OCI-M2 (cell line): ENCODE measurements around the gene PDSS1.
"Not testable (repeated sequence)": the region's sequence is repeated elsewhere in the genome, so short reads cannot be mapped to it uniquely, and the experiment has no call there.

Source experiments
- DNase-seq: peaks from one replicate; lab custom pipeline; 2025; ENCODE audit not compliant: unreplicated experiment; lab: John Stamatoyannopoulos, UW

The PDSS1 gene

DNA sequence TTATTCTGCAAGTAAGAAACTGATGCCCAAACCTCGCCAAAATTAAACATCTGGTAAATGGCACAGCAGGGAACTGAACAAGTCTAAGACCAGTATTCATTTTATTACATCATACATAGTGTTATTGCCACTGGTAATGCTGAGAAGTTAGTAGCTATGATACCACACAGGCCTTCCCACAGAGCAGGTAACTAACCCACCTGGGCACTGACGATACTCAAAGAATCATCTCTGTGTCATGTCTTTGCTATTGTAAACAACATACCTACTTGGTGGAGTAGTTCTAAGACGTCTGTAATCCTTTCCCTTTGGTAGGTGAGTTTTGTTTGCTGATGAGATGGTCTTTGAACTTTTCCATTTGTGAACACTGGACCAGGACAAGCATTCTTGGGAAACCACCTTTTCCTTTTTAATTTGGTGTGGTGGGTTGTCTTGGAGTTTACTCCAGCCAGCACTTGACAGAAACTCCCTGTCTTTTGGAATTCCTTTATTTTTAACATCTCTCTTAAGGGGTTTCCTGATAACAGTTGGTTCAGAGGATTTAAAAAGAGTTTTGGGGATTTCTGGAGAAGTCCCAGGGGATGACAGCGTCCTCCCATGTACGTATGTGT, 40.9 kb downstream of the PDSS1 start:
- no peak for DNase-seq

DNA sequence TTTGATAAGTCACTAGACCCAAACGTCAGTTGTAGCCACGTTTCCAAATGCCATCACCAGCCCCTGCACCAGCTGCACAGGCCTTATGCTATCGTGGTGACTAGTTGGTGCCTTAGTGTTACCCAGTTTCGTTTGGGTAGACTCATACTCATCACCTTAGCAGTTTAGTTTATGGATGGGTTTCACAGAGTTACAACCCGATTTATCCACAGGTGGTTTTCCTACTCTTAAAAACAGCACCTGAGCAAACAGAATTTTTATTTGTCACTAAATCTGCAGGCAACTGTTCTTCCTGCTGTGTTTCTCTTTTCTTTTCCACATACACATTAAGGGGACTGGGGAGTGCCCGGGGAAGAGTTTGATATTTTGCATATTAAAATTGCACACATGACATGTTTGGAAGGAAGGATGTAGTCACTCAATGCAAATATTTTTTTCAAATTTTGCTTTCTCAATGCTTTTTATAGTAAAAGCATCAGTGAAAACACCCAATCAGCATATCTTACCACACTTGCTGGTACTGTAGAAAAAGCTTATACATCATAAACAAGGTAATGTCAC, 41.6 kb downstream of the PDSS1 start:
- no peak for DNase-seq

DNA sequence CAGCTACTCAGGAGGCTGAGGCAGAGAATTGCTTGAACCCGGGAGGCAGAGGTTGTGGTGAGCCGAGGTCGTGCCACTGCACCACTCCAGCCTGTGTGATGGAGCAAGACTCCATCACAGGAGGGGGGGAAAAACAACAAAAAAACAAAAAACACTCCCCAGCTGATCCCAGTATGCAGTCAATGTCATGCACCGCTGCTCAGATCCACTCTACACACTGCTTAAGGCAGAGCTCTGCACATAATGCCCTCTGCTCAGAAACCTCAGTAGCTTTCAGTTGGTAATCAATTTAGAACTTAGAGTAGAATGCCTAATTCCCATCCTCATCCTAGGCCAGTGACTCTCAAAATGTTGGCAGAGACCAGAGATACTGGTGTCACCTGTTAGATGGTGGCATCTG, 43.9 kb downstream of the PDSS1 start:
- no peak for DNase-seq

DNA sequence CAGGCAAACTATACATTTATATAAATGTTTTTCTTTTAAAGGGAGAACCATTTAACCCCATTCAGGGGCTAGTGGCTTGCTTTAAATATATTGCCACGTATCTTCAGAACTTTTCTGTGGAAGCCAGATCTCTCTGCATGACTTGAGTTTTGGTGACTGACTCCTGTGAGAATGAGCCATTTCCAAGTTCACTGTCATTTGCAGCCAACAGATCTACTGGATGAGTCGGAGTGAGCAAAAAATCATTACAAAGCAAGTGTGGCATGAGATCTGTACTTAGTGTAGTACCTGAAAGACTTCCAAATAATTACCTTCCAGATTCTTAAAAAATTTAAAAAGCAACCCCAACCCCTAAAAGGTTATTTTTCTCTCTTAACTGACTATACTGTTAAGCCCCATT, 45.6 kb downstream of the PDSS1 start:
- no peak for DNase-seq

DNA sequence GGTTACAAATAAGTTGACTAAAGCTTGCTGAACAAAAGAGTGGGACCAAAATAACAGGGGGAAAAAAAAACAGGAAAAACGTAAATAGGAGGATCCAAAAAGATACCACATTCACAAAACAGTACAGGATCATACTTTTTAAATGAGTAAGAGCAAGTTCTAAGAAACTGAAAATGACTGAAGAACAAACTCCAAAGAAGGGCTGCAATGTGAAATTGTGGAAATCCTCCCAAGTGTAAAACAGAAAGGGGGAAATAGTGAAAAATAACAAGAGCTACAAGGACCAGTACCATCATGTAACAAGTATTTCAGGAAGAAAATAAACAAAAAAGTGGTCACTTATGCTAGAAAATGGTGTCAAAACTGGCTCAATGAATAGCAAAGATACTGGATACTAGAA, 46.3 kb downstream of the PDSS1 start:
- DNase-seq = no peak

DNA sequence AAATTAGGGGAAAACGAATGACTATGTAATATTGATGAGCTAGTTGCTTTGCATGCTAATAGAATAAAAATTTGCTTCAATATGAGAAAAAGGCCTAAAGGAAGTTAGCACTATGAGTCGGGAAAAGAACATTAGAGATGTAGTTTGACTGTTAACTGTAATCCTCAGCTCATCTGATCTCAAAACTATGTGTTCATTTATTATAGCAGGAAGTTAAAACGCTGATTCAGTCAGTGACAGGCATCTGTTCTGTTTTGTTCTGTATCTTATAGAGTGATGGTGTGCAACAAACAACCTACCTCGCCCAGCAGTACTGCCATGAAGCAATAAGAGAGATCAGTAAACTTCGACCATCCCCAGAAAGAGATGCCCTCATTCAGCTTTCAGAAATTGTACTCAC, 48.6 kb downstream of the PDSS1 start:
- no peak for DNase-seq

DNA sequence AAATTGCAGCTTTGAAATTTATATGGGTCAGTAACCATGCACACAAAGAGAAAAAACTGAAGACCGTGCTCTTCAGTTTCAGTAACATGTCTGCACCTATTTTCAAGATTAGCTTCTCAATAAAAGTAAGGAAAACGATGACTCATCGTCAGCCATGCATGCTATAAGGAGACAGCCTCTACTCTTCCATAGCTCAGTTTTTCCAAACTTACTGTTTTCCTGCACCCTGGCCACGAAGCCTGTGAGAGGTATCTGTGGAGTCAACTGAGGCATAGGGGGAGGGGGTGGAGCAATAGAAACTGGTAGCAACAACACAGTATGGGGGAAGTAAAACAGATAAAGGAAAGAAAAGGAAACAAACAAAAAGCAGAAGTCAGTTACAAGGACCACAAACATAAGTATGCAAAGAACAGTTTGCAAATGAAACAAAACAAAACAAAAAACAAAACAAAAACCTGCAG, 58.0 kb downstream of the PDSS1 start:
- no peak for DNase-seq

DNA sequence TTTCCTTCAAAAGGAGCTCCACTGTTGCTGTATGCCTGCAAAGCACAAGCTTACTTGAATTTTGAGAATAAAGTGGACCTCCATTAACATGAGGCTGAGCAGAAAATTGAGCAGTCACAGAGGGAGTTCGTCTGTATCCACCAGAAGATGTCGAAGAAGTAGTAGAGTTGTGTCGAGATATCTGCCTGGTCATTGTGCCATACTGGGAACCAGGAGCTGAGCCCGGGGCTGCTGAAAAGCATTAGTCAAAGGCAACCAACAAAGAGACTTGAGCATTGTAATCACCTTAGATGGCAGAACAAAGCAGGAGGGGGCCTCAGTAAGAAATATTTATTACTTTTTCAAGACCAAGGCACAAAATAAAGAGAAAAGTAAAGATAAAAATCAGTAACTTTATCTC, 61.5 kb downstream of the PDSS1 start:
- no peak for DNase-seq

DNA sequence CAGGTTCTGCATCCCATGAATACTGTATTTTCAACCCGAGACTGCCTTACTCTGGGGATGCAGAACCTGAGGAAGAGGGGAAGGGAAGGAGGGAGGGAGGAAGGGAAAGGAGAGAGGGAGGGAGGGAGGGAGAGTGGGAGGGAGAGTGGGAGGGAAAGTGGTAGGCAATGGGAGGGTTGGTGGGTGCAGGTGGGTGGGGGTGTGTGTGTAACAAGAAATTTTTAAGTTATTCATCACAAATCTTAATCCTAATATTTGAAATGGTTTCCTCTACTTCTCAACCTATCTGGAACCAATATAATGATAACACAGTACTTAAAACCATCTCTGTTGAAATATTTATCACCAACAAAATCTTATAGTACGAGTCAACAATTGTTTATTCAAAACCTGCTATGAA, 68.0 kb downstream of the PDSS1 start:
- no peak for DNase-seq

DNA sequence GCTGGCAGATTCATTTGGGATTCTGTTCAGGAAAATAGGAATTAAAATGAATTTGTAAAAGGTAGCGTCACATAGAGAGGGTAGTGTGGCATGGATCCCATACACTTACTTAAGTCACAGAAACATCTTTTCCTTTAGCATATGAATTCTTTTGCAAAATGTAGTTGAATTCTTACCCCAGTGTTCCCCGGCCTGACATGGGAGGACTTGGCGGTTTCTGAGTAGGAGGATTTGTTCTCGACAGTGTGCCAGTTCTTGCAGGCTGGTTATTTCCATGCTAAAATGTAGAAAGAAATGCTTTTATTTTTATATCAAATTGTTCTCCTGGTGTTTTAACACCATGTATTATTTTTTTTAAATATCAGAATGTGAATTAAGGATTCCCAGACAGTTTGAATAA, 72.6 kb downstream of the PDSS1 start:
- no peak for DNase-seq

DNA sequence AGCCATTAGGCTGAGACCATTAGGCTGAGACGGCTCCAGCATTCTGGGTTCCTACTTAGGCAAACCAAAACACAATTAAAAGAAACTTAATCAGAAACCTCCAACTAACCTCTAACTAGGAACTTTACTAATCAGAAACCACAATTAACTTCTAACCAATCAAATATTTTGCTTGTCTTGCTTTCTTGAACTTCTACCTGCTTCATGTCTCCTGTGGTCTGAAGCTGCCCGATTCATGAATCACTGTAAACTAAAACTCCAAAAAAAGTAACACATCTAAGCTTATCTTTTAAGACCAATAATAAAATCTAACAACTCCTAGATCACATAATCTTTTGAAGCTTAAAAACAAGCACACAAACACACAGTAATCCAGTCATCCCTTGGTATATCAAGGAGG, 76.1 kb downstream of the PDSS1 start:
- no peak for DNase-seq

DNA sequence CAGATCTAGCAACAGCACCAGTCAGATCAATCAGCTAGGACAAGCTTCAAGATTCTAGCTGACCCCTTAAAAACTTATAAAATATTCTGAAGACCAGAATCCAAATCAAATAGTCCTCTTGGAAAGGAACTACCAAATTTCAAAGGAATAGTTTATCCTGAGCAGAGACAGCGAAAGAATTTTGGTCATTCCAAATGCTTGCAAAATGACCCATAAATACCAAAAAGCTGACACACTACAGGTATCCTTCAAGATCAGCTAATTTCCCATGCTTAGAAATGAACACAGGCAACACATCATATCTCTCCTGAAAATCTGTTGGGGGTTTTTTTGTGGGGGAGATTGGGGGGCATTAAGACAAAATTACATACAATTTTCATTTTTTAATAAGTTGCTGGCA, 78.8 kb downstream of the PDSS1 start:
- DNase-seq = no peak

DNA sequence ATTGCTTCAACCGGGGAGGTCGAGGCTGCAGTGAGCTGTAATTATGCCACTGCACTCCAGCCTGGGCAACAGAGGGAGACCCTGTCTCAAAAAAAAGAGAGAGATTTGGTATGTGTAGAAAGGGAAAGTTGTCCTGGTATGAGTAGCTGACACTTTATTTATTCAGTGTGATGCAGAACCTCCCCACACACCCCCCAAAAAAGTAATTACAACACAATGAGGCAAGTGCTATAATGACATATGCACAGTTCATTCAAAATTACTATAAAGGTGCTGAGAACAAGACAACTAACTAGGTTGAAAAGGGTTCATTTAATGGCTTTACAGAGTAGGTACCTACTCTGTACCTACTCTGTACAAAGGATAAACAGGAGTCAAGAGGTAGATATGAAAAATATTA, 80.2 kb downstream of the PDSS1 start:
- no peak for DNase-seq

DNA sequence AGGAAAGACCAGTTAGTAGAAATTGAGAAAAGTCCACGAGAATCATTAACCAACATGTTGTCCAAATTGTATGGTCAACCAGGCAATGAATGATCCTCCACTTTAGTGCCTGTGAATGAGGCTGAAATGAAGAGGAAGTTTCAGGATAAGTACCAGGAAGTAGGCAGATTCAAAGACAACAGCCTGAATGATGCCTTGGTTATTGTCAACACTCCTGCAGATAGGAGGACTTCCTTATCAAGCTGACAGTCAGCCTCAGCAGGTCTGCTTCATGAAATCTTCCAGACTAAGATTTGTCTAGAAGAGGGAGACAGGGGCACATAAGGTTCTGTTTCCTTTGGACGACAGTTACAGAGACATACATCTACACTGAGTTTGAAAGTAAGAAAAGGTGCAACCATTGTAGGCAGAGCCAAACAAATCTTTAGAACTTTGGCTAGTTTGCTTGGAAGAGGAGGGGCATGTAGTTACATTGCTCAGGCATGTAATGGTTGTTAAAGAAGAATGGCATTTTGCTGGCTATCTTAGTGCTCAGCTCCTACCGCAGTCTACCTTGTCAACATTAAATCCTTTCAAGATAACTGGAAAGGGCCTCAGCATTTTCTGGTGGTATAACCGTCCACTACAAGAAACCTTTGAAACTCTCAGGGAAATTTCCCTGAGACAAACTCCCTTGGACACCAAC, 81.8 kb downstream of the PDSS1 start:
- no peak for DNase-seq

DNA sequence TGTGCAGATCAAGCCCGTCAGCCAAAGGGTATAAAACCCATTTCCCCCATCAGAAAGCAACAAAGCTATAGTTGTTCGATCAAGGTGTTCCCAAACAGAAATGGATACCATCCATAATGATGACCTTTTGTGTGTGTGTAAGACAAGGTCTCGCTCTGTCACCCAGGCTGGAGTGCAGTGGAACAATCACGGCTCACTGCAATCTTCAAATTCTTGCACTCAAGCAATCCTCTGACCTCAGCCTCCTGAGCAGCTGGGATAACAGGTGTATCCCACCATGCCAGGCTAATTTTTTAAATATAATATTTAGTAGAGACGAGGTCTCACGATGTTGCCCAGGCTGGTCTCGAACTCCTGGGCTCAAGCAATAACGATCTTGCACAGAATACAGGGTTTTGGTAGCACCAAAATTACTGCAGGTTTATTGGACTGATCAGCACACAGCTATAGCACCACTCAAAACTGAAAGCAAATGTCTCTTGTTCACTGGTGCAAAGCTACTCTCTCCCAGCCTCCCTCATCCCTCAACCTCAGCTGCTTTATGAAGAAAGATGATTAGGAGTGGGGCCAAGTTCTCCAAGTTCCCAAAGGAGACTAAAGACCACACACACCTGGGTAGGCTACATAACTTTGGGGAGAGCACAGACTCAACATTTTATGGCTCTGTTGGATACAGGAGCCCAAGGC, 82.7 kb downstream of the PDSS1 start:
- no peak for DNase-seq

DNA sequence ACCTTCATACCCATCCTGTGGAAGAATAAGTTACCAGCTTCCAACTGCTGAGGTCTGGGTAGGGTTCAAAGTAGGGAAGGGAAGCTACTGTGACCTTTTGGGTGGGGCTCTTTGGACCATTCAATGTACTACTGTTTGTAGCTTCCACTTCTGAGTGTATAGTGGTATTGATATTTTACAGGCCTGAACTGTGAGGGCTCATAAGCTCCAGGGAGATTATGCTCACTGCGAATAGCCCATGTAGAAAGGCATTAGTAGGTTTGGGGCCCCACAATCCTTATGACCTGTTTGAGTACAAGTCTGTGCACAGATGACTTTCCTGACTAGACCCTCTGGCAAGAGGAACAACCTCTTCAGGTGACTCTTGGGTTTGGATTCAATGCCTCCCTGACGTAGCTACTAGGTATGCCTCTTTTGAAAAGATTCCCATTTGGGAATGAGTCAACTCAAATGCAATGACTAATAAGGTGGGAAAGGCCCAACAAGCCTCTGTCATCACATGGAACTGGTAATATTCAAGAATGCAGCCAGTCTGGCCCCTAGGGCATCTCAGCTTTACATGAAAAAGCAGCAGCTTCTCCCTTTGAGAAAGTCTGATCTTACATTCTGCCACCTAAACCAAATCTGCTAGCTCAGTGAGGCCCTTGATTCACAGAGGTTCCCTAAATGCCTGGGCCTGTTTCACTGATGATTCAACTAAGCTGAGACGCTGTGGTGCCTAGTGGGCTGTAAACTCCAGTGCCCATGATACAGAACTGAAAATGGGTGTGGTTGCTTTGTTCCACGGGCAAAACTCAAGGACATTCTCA, 83.5 kb downstream of the PDSS1 start:
- no peak for DNase-seq

DNA sequence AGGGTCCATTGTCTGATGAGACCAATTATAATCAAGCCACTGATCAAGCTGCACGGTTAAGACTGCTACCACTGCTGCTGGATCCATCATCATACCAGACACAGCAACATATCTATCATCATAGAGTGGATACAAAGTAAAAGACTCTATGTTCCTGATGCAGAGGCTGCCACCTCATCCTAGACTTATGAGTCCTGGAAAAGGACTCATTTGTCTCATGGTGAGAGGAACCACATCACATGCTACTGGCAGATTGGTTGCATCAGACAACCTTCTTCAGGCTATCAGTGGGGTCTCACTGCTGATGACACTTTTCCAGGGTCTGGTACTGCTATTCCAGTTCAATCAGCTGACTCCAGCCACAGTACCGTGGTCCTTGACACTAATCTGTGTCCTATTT, 84.3 kb downstream of the PDSS1 start:
- DNase-seq = no peak

DNA sequence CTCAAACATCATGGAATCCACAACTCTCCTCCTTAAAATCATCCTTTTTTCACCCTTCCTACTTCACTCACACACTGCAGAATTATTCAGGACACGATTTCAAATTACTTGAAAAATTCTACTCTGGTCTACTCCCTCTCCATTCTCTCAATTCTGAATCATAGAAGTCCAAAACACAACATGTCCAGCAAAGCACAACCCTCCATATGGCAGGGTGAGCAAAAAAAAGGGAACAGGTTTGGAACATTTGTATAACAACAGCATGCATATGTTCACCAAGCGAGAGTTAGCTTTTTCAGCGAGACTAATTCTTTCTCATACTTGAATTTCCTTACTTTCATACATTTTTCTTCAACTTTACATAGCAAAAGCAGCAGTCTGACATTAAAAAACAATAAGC, 89.9 kb downstream of the PDSS1 start:
- DNase-seq = no peak

DNA sequence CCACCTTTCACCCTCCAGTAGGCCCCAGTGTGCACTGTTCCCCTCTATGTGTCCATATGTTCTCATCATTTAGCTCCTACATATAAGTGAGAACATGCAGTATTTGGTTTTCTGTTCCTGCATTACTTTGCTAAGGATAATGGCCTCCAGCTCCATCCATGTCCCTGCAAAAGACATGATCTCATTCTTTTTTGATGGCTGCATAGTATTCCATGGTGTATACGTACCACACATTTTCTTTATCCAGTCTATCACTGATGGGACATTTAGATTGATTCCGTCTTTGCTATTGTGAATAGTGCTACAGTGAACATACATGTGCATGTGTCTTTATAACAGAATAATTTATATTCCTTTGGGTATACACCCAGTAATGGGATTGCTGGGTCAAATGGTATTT, 92.3 kb downstream of the PDSS1 start:
- DNase-seq = not testable (repeated sequence)

DNA sequence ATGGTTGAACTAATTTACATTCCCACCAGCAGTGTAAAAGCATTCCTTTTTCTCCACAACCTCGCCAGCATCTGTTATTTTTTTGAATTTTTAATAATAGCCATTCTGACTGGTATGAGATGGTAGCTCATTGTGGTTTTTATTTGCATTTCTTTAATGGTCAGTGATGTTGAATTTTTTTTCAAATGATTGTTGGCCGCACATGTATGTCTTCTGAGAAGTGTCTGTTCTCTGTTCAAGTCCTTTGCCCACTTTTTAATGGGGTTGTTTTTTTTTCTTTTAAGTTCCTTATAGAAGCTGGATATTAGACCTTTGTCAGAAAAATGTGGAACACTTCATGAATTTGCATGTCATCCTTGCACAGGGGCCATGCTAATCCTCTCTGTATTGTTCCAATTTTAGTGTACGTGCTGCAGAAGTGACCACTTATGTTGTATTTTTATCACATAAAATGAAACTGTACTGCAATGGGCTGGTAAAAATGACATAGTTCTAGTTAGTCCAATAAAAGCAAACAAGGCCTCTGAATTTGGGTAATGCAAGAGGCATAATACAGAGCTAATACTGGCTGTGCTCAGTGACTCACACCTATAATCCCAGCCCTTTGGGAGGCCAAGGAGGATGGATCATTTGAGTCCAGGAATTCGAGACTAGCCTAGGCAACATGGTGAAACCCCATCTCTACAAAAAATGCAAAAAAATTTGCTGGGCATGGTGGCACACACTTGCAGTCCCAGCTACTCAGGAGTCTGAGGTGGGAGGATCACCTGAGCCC, 92.9 kb downstream of the PDSS1 start:
- no peak for DNase-seq
